Heart right ventricle (tissue), 16 donors: ENCODE data around the gene NRF1. TPM values are rescaled to one million over a fixed set of nuclear protein-coding genes. Genes with fewer than 3 reads are reported as not detected.

Experiments used
- ATAC-seq, 8 donors: fragments of 200-7000 bp; cut with Tn5 transposase; one replicate each; pipeline ENCODE4 v1.9.1; 2020; ENCODE audit warnings: mild to moderate bottlenecking in 8 of 8, moderate library complexity in 8 of 8, moderate number of reproducible peaks in 1 of 8
- DNase-seq, 2 donors: peaks; one replicate each; pipeline ENCODE4 v3.0.0-alpha.2; 2020
- H3K27ac ChIP-seq, 10 donors: fragments of 200-600 bp; sonication (generic) in 2 of 10; one replicate each; pipeline versions ENCODE4 v1.5.0 to v1.8.0; 2020 to 2022; ENCODE audit warnings: mild to moderate bottlenecking in 3 of 10
- H3K27me3 ChIP-seq, 7 donors: fragments of 200-600 bp; one replicate each; pipeline ENCODE4 v1.8.0; 2021 to 2022; ENCODE audit warnings: mild to moderate bottlenecking in 2 of 7
- H3K36me3 ChIP-seq, 9 donors: fragments of 200-600 bp; sonication (generic) in 1 of 9; one replicate each; pipeline versions ENCODE4 v1.5.0 to v1.8.0; 2020 to 2022; ENCODE audit warnings: mild to moderate bottlenecking in 2 of 9
- H3K4me1 ChIP-seq, 9 donors: fragments of 200-600 bp; sonication (generic) in 1 of 9; one replicate each; pipeline versions ENCODE4 v1.5.0 to v1.8.0; 2020 to 2022; ENCODE audit warnings: mild to moderate bottlenecking in 4 of 9
- H3K4me3 ChIP-seq, 10 donors: fragments of 200-600 bp; sonication (generic) in 2 of 10; one replicate each; pipeline versions ENCODE4 v1.5.0 to v1.8.0; 2020 to 2022; ENCODE audit warnings: mild to moderate bottlenecking in 7 of 10, moderate library complexity in 2 of 10
- H3K9me3 ChIP-seq, 11 donors: fragments of 200-600 bp in 10 of 11; sonication (generic) in 2 of 11; one replicate each; pipeline versions ENCODE4 v1.5.0 to v1.8.0; 2013 to 2022; ENCODE audit warnings: mild to moderate bottlenecking in 2 of 11, control low read depth in 1 of 11, moderate library complexity in 1 of 11
- WGBS, 2 donors: extraction: QIAGEN DNeasy Blood & Tissue Kit; methylation state at CpG; one replicate each; pipeline ENCODE4 v1.1.7; 2013; ENCODE audit warnings: inconsistent platforms in 1 of 2; 5-methylcytosine and 5-hydroxymethylcytosine counted together
- intact Hi-C, 10 donors: fragments of 100-400 bp; cut with DNase I; formaldehyde crosslinking; loops; one replicate each; pipeline versions ENCODE4 v1.11.1 to v1.14.2; 2022
- polyA plus RNA-seq, 2 donors: library from polyadenylated mRNA; stranded (reverse); fragments of 200-250 nt; gene quantifications; one replicate each; pipeline ENCODE4 v1.2.3, GENCODE V29; 2013
- total RNA-seq, 10 donors: library from RNA; stranded (reverse); fragmentation: NEBNext Ultra II Directional in 3 of 10; extraction: Animal tissue kit (Norgen Biotek cat#: 25700) in 3 of 10; gene quantifications; one replicate each; pipeline versions ENCODE4 v1.2.1 to v1.2.4, GENCODE V29; 2021 to 2023
- TF ChIP-seq, protein P1 (sequence below), 9 donors: fragments of 200-600 bp; sonication (generic) in 2 of 9; IDR thresholded peaks; one replicate each; pipeline versions ENCODE4 v1.5.0 to v1.8.0; 2021 to 2022; ENCODE audit warnings: antibody characterized with exemption in 9 of 9, mild to moderate bottlenecking in 5 of 9, moderate library complexity in 1 of 9
- donor health status: Arrhythmogenic right ventricular cardiomyopathy.
- donor health status: ischemic (EF 13 %, LVEDD 7.1; RV severe dilation, severe dysfunction).
- donor health status: healthy with polysubstance abuse.
- donor health status: DM: no; HTN: yes; CAD: no.
- donor health status: DM: no; HTN: no; CAD: no.
- donor health status: ischemic (EF 25% LVEDD 6.9; RV normal size, moderate dysfunction).
- donor health status: ischemic (EF 25% LVEDD 5.7; RV mildly dilated, moderate dysfunction).
- donor health status: healthy.
- donor health status: DM: yes; HTN: yes; CAD: no.
- donor health status: Ischemic cardiomyopathy.
- donor health status: ischemic (EF 35%, LVEDD 5.7; RV mildly dilated, moderate dysfunction).
- donor health status: nonischemic (EF 11% LVEDD 7.7; RV severe dilation, severe dysfunction).
- donor health status: DM: yes; HTN: yes; CAD: no.
- donor health status: PGD.
- donor health status: ischemic (EF 29% LVEDD 5.4; RV normal size, mild dysfunction).
- donor health status: nonischemic (EF 23%, LVEDD 6.1; RV moderate dilation, normal function).

Gene NRF1
- total and polyA plus RNA-seq, 12 donors, result 4.9 to 16.0 (median 12.5) TPM

DNA sequence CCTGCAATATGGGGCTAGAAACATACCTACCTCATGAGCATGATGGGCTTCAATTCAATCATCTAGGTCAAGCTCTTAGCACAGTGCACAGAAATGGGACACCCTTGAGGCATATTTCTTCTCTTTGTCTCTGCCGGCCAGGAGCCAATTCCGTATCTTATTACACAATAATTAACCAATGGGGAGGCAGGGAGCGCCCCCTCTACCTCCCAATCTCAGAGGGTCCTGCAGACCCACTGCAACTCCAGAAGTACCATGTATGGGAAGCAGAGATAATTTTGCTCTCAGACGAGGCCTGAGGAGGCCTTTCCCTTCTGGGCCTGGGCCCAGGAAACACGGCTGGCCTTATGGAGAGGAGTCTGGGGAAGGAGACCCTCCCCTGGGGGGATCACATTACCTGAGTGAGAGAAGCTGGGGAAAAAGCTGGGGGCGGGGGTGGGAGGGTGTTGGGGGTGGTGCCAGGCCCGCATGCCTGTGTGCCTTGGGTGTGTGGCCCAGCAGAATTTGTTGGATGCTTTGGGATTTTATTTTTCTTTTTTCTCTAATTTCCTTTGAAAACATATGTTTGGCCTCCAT lies 185.8 kb downstream of the NRF1 start:
- TF ChIP-seq, protein P1, sequence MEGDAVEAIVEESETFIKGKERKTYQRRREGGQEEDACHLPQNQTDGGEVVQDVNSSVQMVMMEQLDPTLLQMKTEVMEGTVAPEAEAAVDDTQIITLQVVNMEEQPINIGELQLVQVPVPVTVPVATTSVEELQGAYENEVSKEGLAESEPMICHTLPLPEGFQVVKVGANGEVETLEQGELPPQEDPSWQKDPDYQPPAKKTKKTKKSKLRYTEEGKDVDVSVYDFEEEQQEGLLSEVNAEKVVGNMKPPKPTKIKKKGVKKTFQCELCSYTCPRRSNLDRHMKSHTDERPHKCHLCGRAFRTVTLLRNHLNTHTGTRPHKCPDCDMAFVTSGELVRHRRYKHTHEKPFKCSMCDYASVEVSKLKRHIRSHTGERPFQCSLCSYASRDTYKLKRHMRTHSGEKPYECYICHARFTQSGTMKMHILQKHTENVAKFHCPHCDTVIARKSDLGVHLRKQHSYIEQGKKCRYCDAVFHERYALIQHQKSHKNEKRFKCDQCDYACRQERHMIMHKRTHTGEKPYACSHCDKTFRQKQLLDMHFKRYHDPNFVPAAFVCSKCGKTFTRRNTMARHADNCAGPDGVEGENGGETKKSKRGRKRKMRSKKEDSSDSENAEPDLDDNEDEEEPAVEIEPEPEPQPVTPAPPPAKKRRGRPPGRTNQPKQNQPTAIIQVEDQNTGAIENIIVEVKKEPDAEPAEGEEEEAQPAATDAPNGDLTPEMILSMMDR (IDR thresholded peaks at IDR 0.05), result no peak
- Histone ChIP-seq H3K27me3 (peaks cover 0 to 23% (median 3%) of the 10 kb centered on the region in 7 donors), H3K36me3 (no peaks in the 10 kb centered on the region), H3K4me3 (no peak overlapping the region), H3K9me3 (no peaks in the 10 kb centered on the region), H3K4me1 (no peaks in the 10 kb centered on the region), H3K27ac (no peak overlapping the region)
- ATAC-seq, result no peak
- WGBS, 2 donors, result 73 to 74% methylated on average over 7 of the region's 7 CpGs
- intact Hi-C loops, result no loop called here
- DNase-seq, result no peak

DNA sequence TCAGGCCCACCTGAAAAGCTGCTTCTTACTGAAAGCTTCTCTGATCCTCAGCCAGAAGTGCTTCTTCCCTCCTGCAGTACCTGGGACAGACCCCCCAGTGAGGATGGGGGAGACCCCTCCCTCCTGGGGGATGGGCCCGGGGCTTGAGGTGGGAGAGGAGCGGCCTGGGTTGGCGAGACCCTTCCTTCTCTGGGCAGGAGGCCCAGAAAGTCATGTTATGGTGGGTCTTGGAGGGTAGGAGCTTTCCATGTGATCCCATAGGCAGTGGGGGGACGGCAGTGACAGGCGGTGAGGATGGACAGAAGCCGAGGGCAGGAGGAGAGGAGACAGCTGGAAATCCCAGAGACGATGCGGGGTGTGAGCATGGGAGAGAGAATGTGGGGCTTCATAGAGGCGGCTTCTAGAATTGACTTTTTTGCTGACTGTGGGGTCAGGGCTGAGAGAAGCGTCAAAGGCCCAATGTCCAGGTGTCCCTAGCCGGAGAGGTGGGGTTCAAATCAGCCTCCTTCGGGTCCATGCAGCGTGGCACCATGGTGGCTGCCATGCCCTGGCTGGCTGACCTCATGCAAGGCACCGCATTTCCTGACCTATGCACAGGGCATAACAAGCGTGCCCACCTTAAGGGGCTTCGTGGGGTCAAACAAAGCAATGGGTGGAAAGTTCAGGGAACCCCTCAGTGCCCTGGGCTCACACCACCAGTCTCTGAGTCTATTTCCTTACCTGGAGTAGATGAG lies 187.3 kb downstream of the NRF1 start:
- H3K4me3 ChIP-seq, result no peak overlapping the region
- no peaks in the 10 kb centered on the region for H3K4me1 ChIP-seq
- TF ChIP-seq, protein P1 (IDR thresholded peaks at IDR 0.05), result no peak

DNA sequence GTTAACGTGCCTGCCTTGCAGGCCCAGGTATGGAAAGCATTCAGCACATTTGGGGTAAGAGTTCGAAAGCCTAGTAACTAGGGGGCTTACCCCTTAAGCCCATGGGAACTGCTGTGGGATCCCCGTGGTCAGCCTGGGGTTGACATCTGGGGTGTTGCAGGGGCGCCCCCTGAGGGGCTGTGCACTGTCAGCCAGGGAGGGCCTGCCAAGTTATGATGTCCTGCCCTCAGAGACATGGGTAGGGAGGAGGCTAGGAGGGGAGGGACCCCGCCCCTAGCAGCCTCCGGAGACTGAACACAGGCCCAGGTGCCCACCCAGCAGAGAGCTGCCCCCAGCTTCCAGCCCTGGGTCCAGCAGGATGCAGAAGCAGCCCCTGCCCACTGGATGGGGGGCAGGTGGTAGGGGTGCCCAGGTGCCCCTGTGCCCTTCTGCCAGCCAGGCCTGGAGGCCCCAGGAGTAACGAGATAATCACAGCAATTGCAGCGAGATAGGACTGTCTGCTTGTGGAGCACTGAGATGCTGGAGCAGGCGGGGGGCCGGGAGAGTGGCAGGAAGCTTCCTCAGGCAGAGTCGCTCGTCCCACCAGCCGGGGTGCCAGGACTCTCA lies 187.9 kb downstream of the NRF1 start:
- Histone ChIP-seq H3K9me3 (no peaks in the 10 kb centered on the region), H3K27ac (no peak overlapping the region), H3K36me3 (no peaks in the 10 kb centered on the region), H3K4me3 (no peak overlapping the region), H3K27me3 (peaks cover 0 to 23% (median 3%) of the 10 kb centered on the region in 7 donors), H3K4me1 (no peaks in the 10 kb centered on the region)
- intact Hi-C loops, result no loop called here
- TF ChIP-seq, protein P1 (IDR thresholded peaks at IDR 0.05), result no peak
- no peak for DNase-seq
- no peak for ATAC-seq
- WGBS, 2 donors, result 73 to 75% methylated on average over 13 of the region's 13 CpGs

More for the DNA sequence above, 187.3 kb downstream of the NRF1 start:
- no peak overlapping the region for H3K27ac ChIP-seq
- no peak for ATAC-seq
- intact Hi-C loops, result no loop called here
- H3K9me3 ChIP-seq, result no peaks in the 10 kb centered on the region
- no peak for DNase-seq
- WGBS, 2 donors, result 87 to 89% methylated on average over 16 of the region's 16 CpGs
- peaks cover 0 to 23% (median 3%) of the 10 kb centered on the region in 7 donors for H3K27me3 ChIP-seq
- no peaks in the 10 kb centered on the region for H3K36me3 ChIP-seq

DNA sequence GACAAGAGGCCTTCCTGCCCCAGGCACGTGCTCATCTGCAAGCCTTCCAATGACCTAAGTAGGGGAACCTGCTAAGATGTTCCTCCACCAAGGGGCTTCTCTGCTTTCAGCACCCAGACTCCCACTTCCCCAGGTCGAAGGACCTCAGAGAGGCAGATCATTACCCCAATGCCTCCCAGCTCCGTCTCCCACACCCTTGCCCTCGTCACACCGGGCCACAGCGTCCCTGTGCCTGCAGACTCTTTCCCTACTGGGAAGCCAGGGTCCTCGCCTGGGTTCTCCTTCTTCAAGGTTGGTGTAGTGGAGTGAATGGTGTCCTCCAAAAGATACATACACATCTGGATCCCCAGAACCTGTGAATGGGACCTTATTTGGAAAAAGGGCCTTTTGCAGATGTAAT lies 189.4 kb downstream of the NRF1 start:
- Histone ChIP-seq H3K27ac (no peak overlapping the region), H3K4me3 (no peak overlapping the region), H3K9me3 (no peaks in the 10 kb centered on the region), H3K36me3 (no peaks in the 10 kb centered on the region), H3K27me3 (peaks cover 0 to 23% (median 0%) of the 10 kb centered on the region in 7 donors), H3K4me1 (peaks cover 0 to 10% (median 3%) of the 10 kb centered on the region in 9 donors)
- TF ChIP-seq, protein P1 (IDR thresholded peaks at IDR 0.05), result no peak
- ATAC-seq (no peak), DNase-seq (no peak)
- intact Hi-C loops, result no loop called here
- 88% methylated on average over 7 of the region's 7 CpGs for WGBS, 2 donors
